ENCODE results near the gene CRYBG3. TPM values are rescaled to one million over a fixed set of nuclear protein-coding genes. Genes with fewer than 3 reads are reported as not detected.

The CRYBG3 gene
- total and polyA plus RNA-seq, 2 of the 13 experiments (the other 11 are each of a cell fraction or from before 2014, with no cell fraction given): 3.8 to 15.9 TPM

DNA sequence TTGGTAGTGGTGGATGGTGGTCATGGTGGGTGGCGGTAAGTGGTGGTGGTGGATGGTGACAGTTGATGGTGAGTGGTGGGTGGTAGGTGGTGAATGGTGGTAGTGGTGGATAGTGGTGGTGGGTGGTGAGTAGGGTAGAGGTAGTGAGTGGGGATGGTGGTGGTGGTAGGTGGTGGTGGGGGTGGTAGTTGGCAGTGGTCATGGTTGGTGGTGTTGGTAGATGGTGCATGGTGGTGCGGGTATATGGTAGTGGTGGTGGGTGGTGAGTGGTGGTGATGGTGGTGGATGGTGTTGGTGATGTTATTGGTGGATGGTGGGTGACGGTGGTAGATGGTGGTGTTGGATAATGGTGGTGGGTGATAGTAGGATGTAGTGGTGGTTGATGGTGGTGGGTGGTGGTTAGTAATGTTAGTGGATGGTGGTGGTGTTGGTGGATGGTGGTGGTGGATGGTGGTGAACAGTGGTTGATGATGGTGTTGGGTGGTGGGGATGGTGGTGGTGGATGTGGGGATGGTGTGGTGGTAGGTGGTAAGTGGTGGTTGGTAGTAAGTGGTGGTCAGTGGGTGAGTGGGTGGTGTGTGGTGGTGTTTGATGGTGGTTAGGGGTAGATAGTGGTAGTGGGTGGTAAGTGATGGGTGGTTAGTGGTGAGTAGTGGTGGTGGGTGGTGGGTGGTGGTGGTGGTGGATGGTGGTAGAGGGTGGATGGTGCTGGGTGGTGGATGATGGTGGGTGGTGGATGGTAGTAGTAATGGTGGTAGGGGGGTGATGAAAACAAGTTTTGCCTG is 167.2 kb downstream of the CRYBG3 start (continued):
- TF ChIP-seq, protein P1, sequence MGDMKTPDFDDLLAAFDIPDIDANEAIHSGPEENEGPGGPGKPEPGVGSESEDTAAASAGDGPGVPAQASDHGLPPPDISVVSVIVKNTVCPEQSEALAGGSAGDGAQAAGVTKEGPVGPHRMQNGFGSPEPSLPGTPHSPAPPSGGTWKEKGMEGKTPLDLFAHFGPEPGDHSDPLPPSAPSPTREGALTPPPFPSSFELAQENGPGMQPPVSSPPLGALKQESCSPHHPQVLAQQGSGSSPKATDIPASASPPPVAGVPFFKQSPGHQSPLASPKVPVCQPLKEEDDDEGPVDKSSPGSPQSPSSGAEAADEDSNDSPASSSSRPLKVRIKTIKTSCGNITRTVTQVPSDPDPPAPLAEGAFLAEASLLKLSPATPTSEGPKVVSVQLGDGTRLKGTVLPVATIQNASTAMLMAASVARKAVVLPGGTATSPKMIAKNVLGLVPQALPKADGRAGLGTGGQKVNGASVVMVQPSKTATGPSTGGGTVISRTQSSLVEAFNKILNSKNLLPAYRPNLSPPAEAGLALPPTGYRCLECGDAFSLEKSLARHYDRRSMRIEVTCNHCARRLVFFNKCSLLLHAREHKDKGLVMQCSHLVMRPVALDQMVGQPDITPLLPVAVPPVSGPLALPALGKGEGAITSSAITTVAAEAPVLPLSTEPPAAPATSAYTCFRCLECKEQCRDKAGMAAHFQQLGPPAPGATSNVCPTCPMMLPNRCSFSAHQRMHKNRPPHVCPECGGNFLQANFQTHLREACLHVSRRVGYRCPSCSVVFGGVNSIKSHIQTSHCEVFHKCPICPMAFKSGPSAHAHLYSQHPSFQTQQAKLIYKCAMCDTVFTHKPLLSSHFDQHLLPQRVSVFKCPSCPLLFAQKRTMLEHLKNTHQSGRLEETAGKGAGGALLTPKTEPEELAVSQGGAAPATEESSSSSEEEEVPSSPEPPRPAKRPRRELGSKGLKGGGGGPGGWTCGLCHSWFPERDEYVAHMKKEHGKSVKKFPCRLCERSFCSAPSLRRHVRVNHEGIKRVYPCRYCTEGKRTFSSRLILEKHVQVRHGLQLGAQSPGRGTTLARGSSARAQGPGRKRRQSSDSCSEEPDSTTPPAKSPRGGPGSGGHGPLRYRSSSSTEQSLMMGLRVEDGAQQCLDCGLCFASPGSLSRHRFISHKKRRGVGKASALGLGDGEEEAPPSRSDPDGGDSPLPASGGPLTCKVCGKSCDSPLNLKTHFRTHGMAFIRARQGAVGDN (CRISPR knock-in tag; IDR thresholded peaks at IDR 0.05): no peak
- no peak for TF ChIP-seq ZNF335 (CRISPR knock-in tag; IDR thresholded peaks at IDR 0.05)
- no peak for TF ChIP-seq ZNF33A (CRISPR knock-in tag; IDR thresholded peaks at IDR 0.05; ENCODE audit: borderline replicate concordance)
- TF ChIP-seq TAF1 (CRISPR knock-in tag; IDR thresholded peaks at IDR 0.05): no peak
- TF ChIP-seq, protein P2, sequence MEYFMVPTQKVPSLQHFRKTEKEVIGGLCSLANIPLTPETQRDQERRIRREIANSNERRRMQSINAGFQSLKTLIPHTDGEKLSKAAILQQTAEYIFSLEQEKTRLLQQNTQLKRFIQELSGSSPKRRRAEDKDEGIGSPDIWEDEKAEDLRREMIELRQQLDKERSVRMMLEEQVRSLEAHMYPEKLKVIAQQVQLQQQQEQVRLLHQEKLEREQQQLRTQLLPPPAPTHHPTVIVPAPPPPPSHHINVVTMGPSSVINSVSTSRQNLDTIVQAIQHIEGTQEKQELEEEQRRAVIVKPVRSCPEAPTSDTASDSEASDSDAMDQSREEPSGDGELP (IDR thresholded peaks at IDR 0.05; ENCODE audit: borderline replicate concordance, low read depth): no peak
- TF ChIP-seq, protein P3, sequence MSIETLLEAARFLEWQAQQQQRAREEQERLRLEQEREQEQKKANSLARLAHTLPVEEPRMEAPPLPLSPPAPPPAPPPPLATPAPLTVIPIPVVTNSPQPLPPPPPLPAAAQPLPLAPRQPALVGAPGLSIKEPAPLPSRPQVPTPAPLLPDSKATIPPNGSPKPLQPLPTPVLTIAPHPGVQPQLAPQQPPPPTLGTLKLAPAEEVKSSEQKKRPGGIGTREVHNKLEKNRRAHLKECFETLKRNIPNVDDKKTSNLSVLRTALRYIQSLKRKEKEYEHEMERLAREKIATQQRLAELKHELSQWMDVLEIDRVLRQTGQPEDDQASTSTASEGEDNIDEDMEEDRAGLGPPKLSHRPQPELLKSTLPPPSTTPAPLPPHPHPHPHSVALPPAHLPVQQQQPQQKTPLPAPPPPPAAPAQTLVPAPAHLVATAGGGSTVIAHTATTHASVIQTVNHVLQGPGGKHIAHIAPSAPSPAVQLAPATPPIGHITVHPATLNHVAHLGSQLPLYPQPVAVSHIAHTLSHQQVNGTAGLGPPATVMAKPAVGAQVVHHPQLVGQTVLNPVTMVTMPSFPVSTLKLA (IDR thresholded peaks at IDR 0.05): no peak
